B cell (primary cell): ENCODE measurements around the gene SLC37A1.

Experiments used
- EZH2 ChIP-seq: IDR thresholded peaks from 2 replicates; pipeline ENCODE4 v1.6.1; 2012; ENCODE audit warnings: borderline replicate concordance, low read depth, mild to moderate bottlenecking, moderate library complexity, low read length; ENCODE audit not compliant: insufficient read depth, poor library complexity, severe bottlenecking
- TF ChIP-seq, protein P1 (sequence below): fragments of 200-600 bp; IDR thresholded peaks from one replicate; pipeline ENCODE4 v1.8.0; 2022; ENCODE audit warnings: antibody characterized with exemption, mild to moderate bottlenecking

- TF ChIP-seq, protein P1, sequence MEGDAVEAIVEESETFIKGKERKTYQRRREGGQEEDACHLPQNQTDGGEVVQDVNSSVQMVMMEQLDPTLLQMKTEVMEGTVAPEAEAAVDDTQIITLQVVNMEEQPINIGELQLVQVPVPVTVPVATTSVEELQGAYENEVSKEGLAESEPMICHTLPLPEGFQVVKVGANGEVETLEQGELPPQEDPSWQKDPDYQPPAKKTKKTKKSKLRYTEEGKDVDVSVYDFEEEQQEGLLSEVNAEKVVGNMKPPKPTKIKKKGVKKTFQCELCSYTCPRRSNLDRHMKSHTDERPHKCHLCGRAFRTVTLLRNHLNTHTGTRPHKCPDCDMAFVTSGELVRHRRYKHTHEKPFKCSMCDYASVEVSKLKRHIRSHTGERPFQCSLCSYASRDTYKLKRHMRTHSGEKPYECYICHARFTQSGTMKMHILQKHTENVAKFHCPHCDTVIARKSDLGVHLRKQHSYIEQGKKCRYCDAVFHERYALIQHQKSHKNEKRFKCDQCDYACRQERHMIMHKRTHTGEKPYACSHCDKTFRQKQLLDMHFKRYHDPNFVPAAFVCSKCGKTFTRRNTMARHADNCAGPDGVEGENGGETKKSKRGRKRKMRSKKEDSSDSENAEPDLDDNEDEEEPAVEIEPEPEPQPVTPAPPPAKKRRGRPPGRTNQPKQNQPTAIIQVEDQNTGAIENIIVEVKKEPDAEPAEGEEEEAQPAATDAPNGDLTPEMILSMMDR, result no peak
- TF ChIP-seq EZH2, result no peak
Observed at GRCh38 chr21:42599486-42599885, 85.8 kb downstream of the SLC37A1 start.
